WERI-Rb-1 (cell line): ENCODE results near the gene HSPBAP1.

Experiments
- DNase-seq: peaks from one replicate; pipeline ENCODE4 v3.0.0-alpha.2; 2020
- H3K27ac ChIP-seq: fragments of 250-450 bp; sonication (Bioruptor Pico); 2 replicates; pipeline ENCODE4 v1.5.1; 2020; ENCODE audit warnings: mild to moderate bottlenecking, moderate library complexity
- H3K27me3 ChIP-seq: fragments of 250-450 bp; sonication (Bioruptor Pico); 2 replicates; pipeline ENCODE4 v1.5.1; 2021; ENCODE audit warnings: mild to moderate bottlenecking, low read depth, moderate library complexity; ENCODE audit not compliant: insufficient read depth, severe bottlenecking
- H3K36me3 ChIP-seq: fragments of 250-450 bp; sonication (Bioruptor Pico); 2 replicates; pipeline ENCODE4 v1.5.1; 2020; ENCODE audit warnings: mild to moderate bottlenecking, moderate library complexity
- H3K4me3 ChIP-seq: 2 replicates; pipeline ENCODE4 v1.5.1; 2011; ENCODE audit warnings: low read depth, mild to moderate bottlenecking, control low read depth, low read length
- H3K9me3 ChIP-seq: fragments of 250-450 bp; sonication (Bioruptor Pico); 2 replicates; pipeline ENCODE4 v1.5.1; 2021; ENCODE audit warnings: mild to moderate bottlenecking, moderate library complexity; ENCODE audit not compliant: severe bottlenecking
- TF ChIP-seq, protein P1 (sequence below): IDR thresholded peaks from 2 replicates; pipeline ENCODE4 v1.5.1; 2011; ENCODE audit warnings: low read depth, mild to moderate bottlenecking, control low read depth, inconsistent platforms, low read length

HSPBAP1 gene

DNA sequence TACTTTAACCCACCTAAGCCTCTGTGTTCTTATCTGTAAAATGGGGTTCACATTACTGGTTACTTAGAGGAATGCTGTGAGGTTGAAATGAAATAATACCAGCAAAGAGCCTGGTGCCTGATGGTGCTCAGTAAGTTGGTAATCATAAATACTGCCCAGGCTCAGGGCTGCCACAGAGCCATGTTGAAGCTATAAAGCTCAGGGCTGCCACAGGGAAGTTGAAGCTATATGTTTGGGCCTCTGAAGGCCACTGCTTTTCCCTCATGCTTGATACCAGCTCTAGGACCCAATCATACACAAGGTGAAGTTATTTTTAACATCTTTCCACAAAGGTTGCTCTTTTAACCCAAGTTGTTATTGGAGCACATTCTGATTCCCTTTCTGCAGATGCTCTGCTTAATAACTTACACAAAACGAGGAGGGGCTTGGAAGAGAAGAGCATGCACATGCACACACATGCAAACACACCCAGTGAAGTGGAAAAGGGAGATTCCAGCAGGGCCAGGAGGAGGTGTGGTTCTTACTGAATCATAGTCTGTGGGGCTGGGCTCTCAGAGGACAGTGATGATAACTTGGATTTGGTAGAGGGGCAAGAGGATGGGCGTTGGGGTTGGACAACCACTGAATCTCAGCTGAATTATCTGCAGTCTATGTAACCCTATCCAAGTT is 95.5 kb downstream of the HSPBAP1 start:
- no peak for DNase-seq

DNA sequence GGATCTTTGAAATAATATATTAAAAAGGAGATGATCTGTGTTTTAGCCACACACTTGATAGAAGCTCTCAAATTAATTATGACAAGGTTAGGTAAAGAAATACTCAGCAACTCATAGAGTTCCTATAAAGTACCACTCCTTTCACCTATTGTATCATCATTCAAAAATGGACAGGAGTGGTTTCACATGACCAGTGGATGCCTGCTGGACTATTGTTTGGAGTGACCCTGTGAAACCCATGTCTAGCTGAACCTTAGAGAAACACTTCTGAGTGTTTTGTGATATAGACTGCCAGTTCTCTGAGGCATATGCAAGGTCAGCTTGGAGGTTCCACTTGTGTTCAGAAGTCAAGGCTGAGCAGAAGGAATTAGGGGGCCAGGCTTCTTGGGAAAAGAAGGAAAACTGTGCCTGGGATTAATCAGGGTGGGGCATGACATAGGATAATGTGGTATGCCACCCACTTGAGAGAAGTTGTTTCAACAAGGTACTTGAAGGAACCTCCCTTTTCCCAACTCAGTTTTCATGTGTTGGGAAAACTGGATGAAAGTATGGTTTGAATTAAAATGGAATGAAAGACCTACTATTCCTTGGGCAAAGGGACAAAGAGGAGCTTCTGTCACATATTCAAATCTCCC is 97.6 kb downstream of the HSPBAP1 start:
- Histone ChIP-seq H3K27ac (no peak overlapping the region), H3K27me3 (no peaks in the 10 kb centered on the region), H3K9me3 (no peaks in the 10 kb centered on the region), H3K4me3 (no peak overlapping the region), H3K36me3 (no peaks in the 10 kb centered on the region)
- DNase-seq: no peak
- TF ChIP-seq, protein P1, sequence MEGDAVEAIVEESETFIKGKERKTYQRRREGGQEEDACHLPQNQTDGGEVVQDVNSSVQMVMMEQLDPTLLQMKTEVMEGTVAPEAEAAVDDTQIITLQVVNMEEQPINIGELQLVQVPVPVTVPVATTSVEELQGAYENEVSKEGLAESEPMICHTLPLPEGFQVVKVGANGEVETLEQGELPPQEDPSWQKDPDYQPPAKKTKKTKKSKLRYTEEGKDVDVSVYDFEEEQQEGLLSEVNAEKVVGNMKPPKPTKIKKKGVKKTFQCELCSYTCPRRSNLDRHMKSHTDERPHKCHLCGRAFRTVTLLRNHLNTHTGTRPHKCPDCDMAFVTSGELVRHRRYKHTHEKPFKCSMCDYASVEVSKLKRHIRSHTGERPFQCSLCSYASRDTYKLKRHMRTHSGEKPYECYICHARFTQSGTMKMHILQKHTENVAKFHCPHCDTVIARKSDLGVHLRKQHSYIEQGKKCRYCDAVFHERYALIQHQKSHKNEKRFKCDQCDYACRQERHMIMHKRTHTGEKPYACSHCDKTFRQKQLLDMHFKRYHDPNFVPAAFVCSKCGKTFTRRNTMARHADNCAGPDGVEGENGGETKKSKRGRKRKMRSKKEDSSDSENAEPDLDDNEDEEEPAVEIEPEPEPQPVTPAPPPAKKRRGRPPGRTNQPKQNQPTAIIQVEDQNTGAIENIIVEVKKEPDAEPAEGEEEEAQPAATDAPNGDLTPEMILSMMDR: no peak

More for the DNA sequence above, 95.5 kb downstream of the HSPBAP1 start:
- Histone ChIP-seq H3K4me3 (no peak overlapping the region), H3K36me3 (no peaks in the 10 kb centered on the region), H3K27ac (no peak overlapping the region), H3K9me3 (no peaks in the 10 kb centered on the region), H3K27me3 (no peaks in the 10 kb centered on the region)
- TF ChIP-seq, protein P1: no peak

DNA sequence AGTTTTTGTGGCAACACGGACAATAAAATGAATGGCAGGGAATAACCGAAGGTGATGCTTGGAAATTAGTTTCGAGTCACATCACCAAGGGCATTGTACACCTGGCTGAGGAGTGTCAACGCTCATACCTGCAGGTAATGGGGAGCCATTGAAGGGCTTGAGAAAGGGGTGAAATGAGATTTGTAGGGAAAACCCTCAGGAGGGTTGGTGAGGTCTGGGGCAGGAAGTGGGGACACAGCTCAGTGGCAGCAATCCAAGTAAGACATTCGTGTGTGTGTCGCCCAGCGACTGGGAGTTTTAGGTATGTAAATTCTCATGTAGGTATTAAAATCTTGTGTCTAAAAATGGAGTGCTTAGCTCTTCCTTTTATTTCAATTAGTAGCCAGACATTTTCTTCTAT is 98.7 kb downstream of the HSPBAP1 start:
- Histone ChIP-seq H3K4me3 (no peak overlapping the region), H3K27ac (no peak overlapping the region), H3K27me3 (no peaks in the 10 kb centered on the region), H3K36me3 (no peaks in the 10 kb centered on the region), H3K9me3 (no peaks in the 10 kb centered on the region)
- DNase-seq: no peak
- TF ChIP-seq, protein P1: no peak

DNA sequence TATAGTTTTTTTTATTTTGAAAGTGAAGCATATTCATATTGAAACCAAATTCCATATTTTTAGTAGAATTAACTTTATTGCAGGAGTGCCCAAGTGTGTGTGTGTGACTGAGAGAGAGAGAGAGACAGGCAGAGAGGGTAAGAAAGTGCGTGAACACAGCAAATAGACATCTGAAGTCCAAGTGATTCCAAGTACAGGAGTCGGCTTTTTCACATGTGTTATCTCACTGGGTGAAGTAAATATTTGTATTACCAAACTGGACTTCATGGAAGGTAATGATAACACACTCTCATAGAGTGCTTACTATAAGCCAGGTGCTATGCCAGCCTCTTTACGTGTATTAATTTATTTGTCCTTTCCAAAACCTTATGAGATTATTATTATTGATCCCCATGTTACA is 101.0 kb downstream of the HSPBAP1 start:
- H3K4me3 ChIP-seq: no peak overlapping the region
- TF ChIP-seq, protein P1: no peak
- no peaks in the 10 kb centered on the region for H3K27me3 ChIP-seq
- no peak for DNase-seq
- H3K27ac ChIP-seq: no peak overlapping the region
- no peaks in the 10 kb centered on the region for H3K36me3 ChIP-seq
- H3K9me3 ChIP-seq: no peaks in the 10 kb centered on the region

DNA sequence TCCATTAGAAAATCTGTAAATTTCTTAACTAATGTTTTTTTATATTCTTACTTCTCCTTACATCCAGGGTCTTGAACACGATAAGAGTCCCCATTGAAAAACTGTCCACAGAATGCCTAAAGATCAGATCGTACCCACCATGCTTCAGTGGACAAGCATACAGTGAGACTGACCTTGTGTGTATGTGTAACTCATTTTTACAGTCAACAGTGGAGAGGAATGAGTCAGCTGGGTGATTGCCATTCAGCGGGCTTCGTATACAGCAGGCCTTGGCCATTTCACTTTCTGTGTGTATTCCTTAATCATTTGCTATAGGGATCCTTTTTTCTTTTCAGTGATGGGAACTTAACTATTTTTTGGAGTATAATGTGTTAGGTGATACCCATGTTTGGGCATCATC is 102.4 kb downstream of the HSPBAP1 start:
- TF ChIP-seq, protein P1: no peak
- Histone ChIP-seq H3K27me3 (no peaks in the 10 kb centered on the region), H3K27ac (no peak overlapping the region), H3K4me3 (no peak overlapping the region), H3K9me3 (no peaks in the 10 kb centered on the region), H3K36me3 (no peaks in the 10 kb centered on the region)
- no peak for DNase-seq
